ENCODE data around the gene DNAH12. TPM values are rescaled to one million over a fixed set of nuclear protein-coding genes. Genes with fewer than 3 reads are reported as not detected.
"Not testable (repeated sequence)": the region's sequence is repeated elsewhere in the genome, so short reads cannot be mapped to it uniquely, and the experiment has no call there.

The DNAH12 gene
- total and polyA plus RNA-seq, 8 donors, result 0.61 to 10.4 (median 5.4) TPM

GRCh38 chr3:57350271-57350670, 193.9 kb downstream of the DNAH12 start:
- Histone ChIP-seq H3K4me1 (no peaks in the 10 kb centered on the region), H3K27me3 (no peaks in the 10 kb centered on the region), H3K4me3 (no peak overlapping the region), H3K36me3 (no peaks in the 10 kb centered on the region), H3K27ac (no peak overlapping the region), H3K9me3 (no peaks in the 10 kb centered on the region)
- intact Hi-C loops (cut with DNase I), result no loop called here
- TF ChIP-seq CTCF (IDR thresholded peaks at IDR 0.05), result no peak
- DNase-seq, result no peak
- ATAC-seq, result no peak

GRCh38 chr3:57339071-57339642, 205.0 kb downstream of the DNAH12 start:
- H3K27me3 ChIP-seq; H3K9me3 ChIP-seq; DNase-seq; H3K36me3 ChIP-seq; intact Hi-C loops (cut with DNase I); H3K4me3 ChIP-seq; H3K27ac ChIP-seq; ATAC-seq; H3K4me1 ChIP-seq: not testable (repeated sequence)

- DNase-seq, result peak in 1 of 4 donors; percentile 74
- H3K36me3 ChIP-seq; H3K27ac ChIP-seq; ATAC-seq; H3K4me1 ChIP-seq; H3K27me3 ChIP-seq; H3K4me3 ChIP-seq; H3K9me3 ChIP-seq; intact Hi-C loops (cut with DNase I): not testable (repeated sequence)
Observed at GRCh38 chr3:57338272-57339070, 205.7 kb downstream of the DNAH12 start.

- Histone ChIP-seq H3K36me3 (no peaks in the 10 kb centered on the region), H3K9me3 (no peaks in the 10 kb centered on the region), H3K27ac (no peak overlapping the region), H3K27me3 (no peaks in the 10 kb centered on the region), H3K4me1 (no peaks in the 10 kb centered on the region), H3K4me3 (no peak overlapping the region)
- no peak for DNase-seq
- TF ChIP-seq CTCF (IDR thresholded peaks at IDR 0.05), result no peak
- intact Hi-C loops (cut with DNase I), result no loop called here
- ATAC-seq, result no peak
Observed at GRCh38 chr3:57335283-57335938, 208.7 kb downstream of the DNAH12 start.

- H3K36me3 ChIP-seq, result no peaks in the 10 kb centered on the region
- no peaks in the 10 kb centered on the region for H3K9me3 ChIP-seq
- H3K4me1 ChIP-seq, result no peaks in the 10 kb centered on the region
- TF ChIP-seq CTCF (IDR thresholded peaks at IDR 0.05), result no peak
- DNase-seq, result no peak
- no peak overlapping the region for H3K27ac ChIP-seq
- H3K27me3 ChIP-seq, result no peaks in the 10 kb centered on the region
- no peak overlapping the region for H3K4me3 ChIP-seq
- no peak for ATAC-seq
- intact Hi-C loops (cut with DNase I), result no loop called here
Observed at GRCh38 chr3:57331078-57331610, 213.0 kb downstream of the DNAH12 start.

GRCh38 chr3:57326498-57326897, 217.6 kb downstream of the DNAH12 start:
- H3K27me3 ChIP-seq; H3K9me3 ChIP-seq; H3K27ac ChIP-seq; H3K4me3 ChIP-seq; H3K4me1 ChIP-seq; H3K36me3 ChIP-seq; intact Hi-C loops (cut with DNase I); ATAC-seq; DNase-seq: not testable (repeated sequence)

Measured in left lung (tissue), 10 donors.